GM19452 (cell line): Measurements from ENCODE around the gene INVS.
"Not testable (repeated sequence)": the region's sequence is repeated elsewhere in the genome, so short reads cannot be mapped to it uniquely, and the experiment has no call there.

Experiments used
- ATAC-seq: cut with Tn5 transposase; IDR thresholded peaks from one replicate; pipeline ENCODE4 v1.9.1; 2021; ENCODE audit not compliant: unreplicated experiment

The INVS gene

GRCh38 chr9:100098887-100099721 is at the start of gene INVS, which contains the start of gene ERP44:
Gene INVS (plus strand): TSS chr9:100099243. CDS start chr9:100104522, 5,279 bp downstream.
Gene ERP44 (minus strand): TSS chr9:100099000. CDS start chr9:100098840, 160 bp downstream.
- peak; percentile 98 for ATAC-seq

- no peak for ATAC-seq
These were observed 49.5 kb upstream of the INVS start for GRCh38 chr9:100049551-100049950.

GRCh38 chr9:100052375-100052774 is 46.7 kb upstream of the INVS start:
- ATAC-seq = no peak

GRCh38 chr9:100056561-100056960 is 42.5 kb upstream of the INVS start:
- no peak for ATAC-seq

GRCh38 chr9:100057624-100058023 is 41.4 kb upstream of the INVS start:
- no peak for ATAC-seq

- ATAC-seq = peak; percentile 71
These were observed 40.1 kb upstream of the INVS start for GRCh38 chr9:100058699-100059579.

GRCh38 chr9:100062683-100063082 is 36.4 kb upstream of the INVS start:
- ATAC-seq = not testable (repeated sequence)

- peak; percentile 35 for ATAC-seq
These were observed 35.9 kb upstream of the INVS start for GRCh38 chr9:100063185-100063584.

- ATAC-seq = no peak
These were observed 34.0 kb upstream of the INVS start for GRCh38 chr9:100064872-100065581.

- ATAC-seq = peak; percentile 68
These were observed 32.5 kb upstream of the INVS start for GRCh38 chr9:100066539-100066938.

- not testable (repeated sequence) for ATAC-seq
These were observed 31.1 kb upstream of the INVS start for GRCh38 chr9:100067990-100068389.

GRCh38 chr9:100069068-100069467 is 30.0 kb upstream of the INVS start:
- ATAC-seq = not testable (repeated sequence)

GRCh38 chr9:100070104-100071041 is 28.7 kb upstream of the INVS start:
- no peak for ATAC-seq

GRCh38 chr9:100071271-100071670 is 27.8 kb upstream of the INVS start:
- ATAC-seq = no peak

- no peak for ATAC-seq
These were observed 26.2 kb upstream of the INVS start for GRCh38 chr9:100072805-100073204.

GRCh38 chr9:100074093-100074492 is 24.9 kb upstream of the INVS start:
- ATAC-seq = no peak

- ATAC-seq = no peak
These were observed 24.1 kb upstream of the INVS start for GRCh38 chr9:100074989-100075388.

- not testable (repeated sequence) for ATAC-seq
These were observed 22.8 kb upstream of the INVS start for GRCh38 chr9:100076256-100076655.

GRCh38 chr9:100082782-100083181 is 16.3 kb upstream of the INVS start:
- no peak for ATAC-seq
